ENCODE results near the gene NGEF.

The NGEF gene

GRCh38 chr2:232979871-232980461 lies 33.1 kb downstream of the NGEF start:
- no peak for TF ChIP-seq JUND (IDR thresholded peaks at IDR 0.05; ENCODE audit: low read depth)
- in situ Hi-C loops (cut with HindIII; ENCODE audit: low pct_unique_long_range_greater_than_20kb, low sequenced_read_pairs): no loop called here
- DNase-seq (ENCODE audit: low read depth in 1 of 2, low spot score in 1 of 2): no peak

GRCh38 chr2:232977438-232977971 lies 35.6 kb downstream of the NGEF start:
- TF ChIP-seq JUND (IDR thresholded peaks at IDR 0.05; ENCODE audit: low read depth): no peak
- in situ Hi-C loops (cut with HindIII; ENCODE audit: low pct_unique_long_range_greater_than_20kb, low sequenced_read_pairs): no loop called here
- DNase-seq (ENCODE audit: low read depth in 1 of 2, low spot score in 1 of 2): no peak

DNA sequence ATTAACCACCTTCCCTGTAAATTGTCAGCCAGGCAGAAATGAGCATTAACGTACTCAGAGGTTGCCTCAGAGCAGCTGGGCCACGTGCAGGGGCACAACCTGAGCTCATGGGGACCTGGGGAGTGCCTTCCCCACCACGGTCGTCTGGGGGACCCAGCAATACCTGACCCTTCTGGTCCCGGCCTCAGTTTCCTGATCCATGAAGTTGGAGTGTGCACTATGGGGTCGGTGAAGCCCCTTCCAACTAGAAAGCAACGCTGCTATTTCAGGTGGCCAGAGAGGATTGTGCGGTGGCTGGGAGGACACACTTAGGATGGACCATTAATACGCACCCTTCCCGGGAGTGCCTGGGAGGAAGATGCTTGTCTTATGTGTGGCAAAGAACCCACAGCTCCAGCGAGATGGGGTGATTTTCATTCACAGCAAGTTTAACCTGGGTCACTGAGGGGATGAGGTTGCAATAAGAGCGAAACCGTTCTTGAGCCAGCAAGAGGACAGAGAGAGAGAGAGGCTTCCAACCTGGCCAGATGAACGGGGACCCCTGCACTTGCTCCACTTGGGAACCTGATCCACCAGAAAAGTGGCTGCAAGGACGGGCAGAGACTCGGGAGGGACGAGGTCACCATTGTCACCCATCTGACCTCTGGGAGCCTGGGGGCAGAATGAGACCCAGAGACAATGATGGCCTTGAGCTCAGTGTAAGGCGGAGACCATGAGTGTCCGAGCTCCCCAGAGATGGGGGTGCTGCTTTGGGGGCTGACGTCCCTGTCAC lies 36.2 kb downstream of the NGEF start:
- TF ChIP-seq JUND (IDR thresholded peaks at IDR 0.05; ENCODE audit: low read depth): no peak
- no peak for DNase-seq (ENCODE audit: low read depth in 1 of 2, low spot score in 1 of 2)
- in situ Hi-C loops (cut with HindIII; ENCODE audit: low pct_unique_long_range_greater_than_20kb, low sequenced_read_pairs): no loop called here

DNA sequence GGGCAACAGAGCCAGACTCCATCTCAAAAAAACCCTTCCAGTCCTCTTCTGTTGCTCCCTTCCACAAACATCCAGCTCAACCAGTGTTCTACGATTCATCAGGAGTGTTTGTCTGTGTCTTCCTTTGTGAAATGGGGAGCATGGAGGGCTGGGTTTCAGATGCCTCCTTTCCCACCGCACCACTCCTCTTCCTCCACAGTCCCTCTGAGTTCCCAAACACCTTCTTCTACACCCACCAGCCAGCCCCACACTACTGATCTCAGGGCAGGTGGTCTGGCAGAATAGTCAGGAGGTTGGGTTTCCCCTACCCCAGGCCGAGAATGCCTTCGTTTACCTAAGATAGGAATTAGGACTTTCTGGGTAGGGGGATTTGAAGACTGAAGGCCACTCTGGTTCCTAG lies 36.9 kb downstream of the NGEF start:
- TF ChIP-seq JUND (IDR thresholded peaks at IDR 0.05; ENCODE audit: low read depth): no peak
- in situ Hi-C loops (cut with HindIII; ENCODE audit: low pct_unique_long_range_greater_than_20kb, low sequenced_read_pairs): no loop called here
- no peak for DNase-seq (ENCODE audit: low read depth in 1 of 2, low spot score in 1 of 2)

DNA sequence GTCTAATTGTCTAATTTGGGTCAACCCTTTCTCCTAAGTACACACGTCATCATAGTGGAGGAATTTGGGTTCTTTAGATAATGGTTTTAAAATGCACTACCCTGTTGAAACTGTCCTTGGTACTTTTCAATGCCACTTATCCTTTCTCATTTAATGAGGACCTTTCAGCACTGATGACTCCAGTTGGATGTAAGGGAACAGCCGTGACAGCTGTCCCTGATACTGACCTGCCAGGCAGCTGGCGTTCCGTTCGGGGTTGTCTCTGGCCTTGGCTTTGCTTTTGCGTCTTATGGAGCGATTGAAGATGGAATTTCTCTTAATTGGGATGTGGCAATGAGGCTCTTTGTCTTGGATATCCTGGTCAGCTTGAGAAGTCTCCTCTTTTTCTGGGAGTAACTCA lies 38.7 kb downstream of the NGEF start:
- no peak for DNase-seq (ENCODE audit: low read depth in 1 of 2, low spot score in 1 of 2)
- no peak for TF ChIP-seq JUND (IDR thresholded peaks at IDR 0.05; ENCODE audit: low read depth)
- in situ Hi-C loops (cut with HindIII; ENCODE audit: low pct_unique_long_range_greater_than_20kb, low sequenced_read_pairs): no loop called here

GRCh38 chr2:232973796-232974195 lies 39.3 kb downstream of the NGEF start:
- no peak for DNase-seq (ENCODE audit: low read depth in 1 of 2, low spot score in 1 of 2)
- in situ Hi-C loops (cut with HindIII; ENCODE audit: low pct_unique_long_range_greater_than_20kb, low sequenced_read_pairs): no loop called here
- no peak for TF ChIP-seq JUND (IDR thresholded peaks at IDR 0.05; ENCODE audit: low read depth)

DNA sequence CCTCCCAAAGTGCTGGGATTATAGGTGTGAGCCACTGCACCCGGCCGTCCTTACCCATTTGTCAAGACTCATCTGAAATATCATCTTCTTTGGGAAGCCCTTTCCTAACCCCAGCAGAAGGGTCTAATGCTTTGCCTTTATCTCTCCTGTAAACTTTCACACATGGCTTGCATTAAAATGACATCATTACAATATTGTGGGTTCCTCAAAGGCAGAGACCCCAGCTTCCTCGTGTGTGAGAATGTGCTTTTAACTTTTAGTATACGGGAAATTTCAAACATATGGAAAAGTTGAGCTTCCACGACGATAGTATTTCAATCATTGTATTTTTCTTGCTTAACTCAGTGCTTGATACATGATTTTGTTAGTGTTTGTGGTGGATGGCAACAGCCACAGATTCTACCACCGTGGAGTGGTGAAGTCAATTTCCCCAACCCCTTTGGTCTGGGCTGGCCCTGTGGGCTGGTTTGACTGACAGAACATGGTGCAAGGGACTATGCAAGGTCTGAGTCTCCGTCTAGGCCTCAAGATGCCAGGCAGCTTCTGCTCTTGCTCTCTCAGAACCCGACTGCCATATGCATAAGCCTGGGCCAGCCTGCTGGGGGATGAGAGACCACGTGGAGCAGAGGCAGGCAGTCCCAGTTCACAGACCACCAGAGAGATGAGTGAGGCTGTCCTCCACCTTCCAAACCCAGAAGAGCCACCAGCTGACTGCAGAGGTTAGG lies 39.9 kb downstream of the NGEF start:
- in situ Hi-C loops (cut with HindIII; ENCODE audit: low pct_unique_long_range_greater_than_20kb, low sequenced_read_pairs): no loop called here
- TF ChIP-seq JUND (IDR thresholded peaks at IDR 0.05; ENCODE audit: low read depth): no peak
- no peak for DNase-seq (ENCODE audit: low read depth in 1 of 2, low spot score in 1 of 2)

- in situ Hi-C loops (cut with HindIII; ENCODE audit: low pct_unique_long_range_greater_than_20kb, low sequenced_read_pairs): no loop called here
- TF ChIP-seq JUND (IDR thresholded peaks at IDR 0.05; ENCODE audit: low read depth): no peak
- DNase-seq (ENCODE audit: low read depth in 1 of 2, low spot score in 1 of 2): no peak
These were observed 41.3 kb downstream of the NGEF start for GRCh38 chr2:232971744-232972143.

DNA sequence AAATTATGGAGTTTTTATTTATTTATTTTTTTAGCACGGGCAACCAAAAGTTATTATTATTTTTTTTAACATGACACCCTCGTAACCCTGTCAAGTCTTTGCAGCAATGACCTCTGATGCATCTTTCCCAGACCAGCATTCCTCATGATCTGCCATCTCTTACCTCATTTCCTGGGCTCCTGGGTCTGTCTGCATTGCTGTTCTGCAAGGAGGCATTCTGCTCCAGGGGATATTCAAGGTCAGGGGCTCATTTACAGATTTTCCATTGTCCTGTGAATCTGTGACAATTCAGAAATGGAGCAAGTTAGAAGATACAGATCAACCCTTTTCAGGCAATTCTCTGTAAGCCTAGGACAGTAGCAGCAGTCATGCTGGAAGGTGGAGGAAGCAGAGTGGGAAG lies 43.0 kb downstream of the NGEF start:
- in situ Hi-C loops (cut with HindIII; ENCODE audit: low pct_unique_long_range_greater_than_20kb, low sequenced_read_pairs): no loop called here
- no peak for DNase-seq (ENCODE audit: low read depth in 1 of 2, low spot score in 1 of 2)
- no peak for TF ChIP-seq JUND (IDR thresholded peaks at IDR 0.05; ENCODE audit: low read depth)

- DNase-seq (ENCODE audit: low read depth in 1 of 2, low spot score in 1 of 2): no peak
- TF ChIP-seq JUND (IDR thresholded peaks at IDR 0.05; ENCODE audit: low read depth): no peak
- in situ Hi-C loops (cut with HindIII; ENCODE audit: low pct_unique_long_range_greater_than_20kb, low sequenced_read_pairs): no loop called here
These were observed 45.6 kb downstream of the NGEF start for GRCh38 chr2:232967474-232967873.

DNA sequence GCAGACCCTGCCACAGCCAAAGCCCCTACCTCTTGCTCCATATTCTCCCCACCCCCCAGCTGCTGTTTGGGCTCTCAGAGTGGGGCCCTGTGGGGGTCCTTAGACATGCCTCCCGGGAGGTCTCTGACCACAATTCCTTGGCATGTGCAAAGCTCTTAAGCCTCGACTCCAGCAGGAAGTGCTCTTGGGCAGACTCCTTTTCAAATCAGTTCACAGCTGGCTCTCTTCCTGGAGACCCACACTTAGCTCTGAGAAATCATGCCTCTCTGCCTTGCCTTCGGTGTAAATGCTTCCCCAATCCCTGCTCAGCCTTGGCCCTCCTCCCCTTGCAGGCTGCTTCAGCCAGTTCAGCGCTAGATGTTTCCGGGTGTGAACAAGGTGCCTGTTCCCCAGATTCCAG lies 46.9 kb downstream of the NGEF start:
- no peak for DNase-seq (ENCODE audit: low read depth in 1 of 2, low spot score in 1 of 2)
- in situ Hi-C loops (cut with HindIII; ENCODE audit: low pct_unique_long_range_greater_than_20kb, low sequenced_read_pairs): no loop called here
- no peak for TF ChIP-seq JUND (IDR thresholded peaks at IDR 0.05; ENCODE audit: low read depth)

DNA sequence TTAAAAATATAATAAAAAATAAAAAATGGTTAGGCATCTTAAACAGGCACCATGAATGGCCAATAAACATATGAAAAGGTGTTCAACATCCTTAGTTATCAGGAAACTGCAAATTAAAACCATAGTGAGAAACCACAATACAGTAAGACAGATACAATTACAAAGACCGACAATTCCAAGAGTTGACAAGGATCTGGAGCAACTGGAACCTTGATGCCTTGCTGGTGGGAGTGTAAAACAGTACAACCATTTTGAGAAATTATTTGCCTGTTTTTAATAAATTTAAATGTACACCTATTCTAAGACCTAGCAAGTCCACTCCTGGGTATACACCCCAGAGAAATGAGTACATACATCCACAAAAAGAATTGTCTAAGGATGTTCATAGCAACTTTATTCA lies 49.1 kb downstream of the NGEF start:
- DNase-seq (ENCODE audit: low read depth in 1 of 2, low spot score in 1 of 2): no peak
- in situ Hi-C loops (cut with HindIII; ENCODE audit: low pct_unique_long_range_greater_than_20kb, low sequenced_read_pairs): no loop called here
- TF ChIP-seq JUND (IDR thresholded peaks at IDR 0.05; ENCODE audit: low read depth): no peak

DNA sequence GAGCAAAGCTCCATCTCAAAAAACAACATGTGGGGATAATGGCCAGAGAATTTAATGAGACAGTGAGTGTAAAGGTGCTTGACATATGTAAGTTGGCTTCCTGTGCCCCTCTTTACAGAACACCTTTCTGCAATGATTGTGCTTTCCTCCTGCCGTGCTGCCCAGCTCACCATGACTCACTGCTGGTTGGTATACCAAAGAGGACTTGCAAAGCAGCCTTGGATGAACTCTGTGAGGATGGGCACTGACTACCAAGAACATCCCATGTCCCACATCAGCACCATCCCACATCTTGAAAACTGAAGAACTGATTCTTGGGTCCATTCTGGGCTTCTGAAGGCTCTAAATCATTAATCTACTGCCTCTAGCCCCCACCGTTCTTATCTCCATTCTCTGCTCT lies 52.2 kb downstream of the NGEF start:
- in situ Hi-C loops (cut with HindIII; ENCODE audit: low pct_unique_long_range_greater_than_20kb, low sequenced_read_pairs): no loop called here
- DNase-seq (ENCODE audit: low read depth in 1 of 2, low spot score in 1 of 2): no peak
- no peak for TF ChIP-seq JUND (IDR thresholded peaks at IDR 0.05; ENCODE audit: low read depth)
